Measurements from ENCODE around the gene RBP4.
"Not testable (repeated sequence)": the region's sequence is repeated elsewhere in the genome, so short reads cannot be mapped to it uniquely, and the experiment has no call there.

Gene RBP4

GRCh38 chr10:93546995-93547394, 54.0 kb downstream of the RBP4 start:
- H3K9me3 ChIP-seq; H3K27me3 ChIP-seq (ENCODE audit: low read depth); in situ Hi-C loops (cut with MboI; ENCODE audit: low sequenced_read_pairs); DNase-seq (ENCODE audit: low spot score in 2 of 2); H3K36me3 ChIP-seq (replicated peaks); H3K4me3 ChIP-seq; H3K4me1 ChIP-seq: not testable (repeated sequence)

GRCh38 chr10:93542358-93542791, 58.7 kb downstream of the RBP4 start:
- Histone ChIP-seq H3K9me3 (no peaks in the 10 kb centered on the region), H3K4me1 (no peaks in the 10 kb centered on the region), H3K4me3 (no peak overlapping the region), H3K36me3 (replicated peaks) (no peaks in the 10 kb centered on the region), H3K27me3 (ENCODE audit: low read depth) (no peaks in the 10 kb centered on the region; the same call in 1 of the 2 replicates)
- in situ Hi-C loops (cut with MboI; ENCODE audit: low sequenced_read_pairs), result no loop called here
- peak in 1 of 2 experiments; percentile 29 for DNase-seq (ENCODE audit: low spot score in 2 of 2)
